Ishikawa (cell line): ENCODE measurements around the gene NOL9.

Experiments
- CEBPB ChIP-seq: IDR thresholded peaks from 2 replicates; pipeline ENCODE4 v1.6.1; 2012
- CREB1 ChIP-seq: IDR thresholded peaks from 2 replicates; pipeline ENCODE4 v1.6.1; 2012; ENCODE audit warnings: low read depth
- EGR1 ChIP-seq: IDR thresholded peaks from 2 replicates; pipeline ENCODE4 v1.6.1; 2012
- EP300 ChIP-seq: IDR thresholded peaks from 2 replicates; pipeline ENCODE4 v1.6.1; 2012; ENCODE audit warnings: borderline replicate concordance
- FOXM1 ChIP-seq: IDR thresholded peaks from 2 replicates; pipeline ENCODE4 v1.6.1; 2012; ENCODE audit warnings: low read depth, borderline replicate concordance
- MAX ChIP-seq: IDR thresholded peaks from 2 replicates; pipeline ENCODE4 v1.6.1; 2012
- NFIC ChIP-seq: IDR thresholded peaks from 2 replicates; pipeline ENCODE4 v1.6.1; 2012
- RAD21 ChIP-seq: IDR thresholded peaks from 2 replicates; pipeline ENCODE4 v1.6.1; 2012; ENCODE audit warnings: low read depth
- TAF1 ChIP-seq: IDR thresholded peaks from 2 replicates; pipeline ENCODE4 v1.6.1; 2012; ENCODE audit warnings: low read depth, mild to moderate bottlenecking
- TCF12 ChIP-seq: IDR thresholded peaks from 2 replicates; pipeline ENCODE4 v1.6.1; 2012; ENCODE audit warnings: low read depth
- TEAD4 ChIP-seq: IDR thresholded peaks from 2 replicates; pipeline ENCODE4 v1.6.1; 2012
- USF1 ChIP-seq: IDR thresholded peaks from 2 replicates; pipeline ENCODE4 v1.6.1; 2012
- YY1 ChIP-seq: IDR thresholded peaks from 2 replicates; pipeline ENCODE4 v1.6.1; 2012; ENCODE audit warnings: low read depth
- ZBTB7A ChIP-seq: IDR thresholded peaks from 2 replicates; pipeline ENCODE4 v1.6.1; 2012; ENCODE audit warnings: low read depth
- TF ChIP-seq, protein P1 (sequence below): IDR thresholded peaks from 2 replicates; pipeline ENCODE4 v1.6.1; 2012; ENCODE audit warnings: low read depth, mild to moderate bottlenecking

NOL9 gene

GRCh38 chr1:6526316-6526715 lies 28.0 kb downstream of the NOL9 start:
- no peak for TF ChIP-seq TAF1
- no peak for TF ChIP-seq CREB1
- no peak for TF ChIP-seq TCF12
- no peak for TF ChIP-seq FOXM1
- no peak for TF ChIP-seq MAX
- TF ChIP-seq NFIC = no peak
- no peak for TF ChIP-seq RAD21

GRCh38 chr1:6523566-6523965 lies 30.7 kb downstream of the NOL9 start:
- TF ChIP-seq USF1 (peak; percentile 71), CEBPB (no peak), EGR1 (no peak), CREB1 (no peak), YY1 (no peak), RAD21 (peak; percentile 63), TEAD4 (peak; percentile 58; the same call in 1 of the 2 replicates), ZBTB7A (no peak)
- TF ChIP-seq, protein P1, sequence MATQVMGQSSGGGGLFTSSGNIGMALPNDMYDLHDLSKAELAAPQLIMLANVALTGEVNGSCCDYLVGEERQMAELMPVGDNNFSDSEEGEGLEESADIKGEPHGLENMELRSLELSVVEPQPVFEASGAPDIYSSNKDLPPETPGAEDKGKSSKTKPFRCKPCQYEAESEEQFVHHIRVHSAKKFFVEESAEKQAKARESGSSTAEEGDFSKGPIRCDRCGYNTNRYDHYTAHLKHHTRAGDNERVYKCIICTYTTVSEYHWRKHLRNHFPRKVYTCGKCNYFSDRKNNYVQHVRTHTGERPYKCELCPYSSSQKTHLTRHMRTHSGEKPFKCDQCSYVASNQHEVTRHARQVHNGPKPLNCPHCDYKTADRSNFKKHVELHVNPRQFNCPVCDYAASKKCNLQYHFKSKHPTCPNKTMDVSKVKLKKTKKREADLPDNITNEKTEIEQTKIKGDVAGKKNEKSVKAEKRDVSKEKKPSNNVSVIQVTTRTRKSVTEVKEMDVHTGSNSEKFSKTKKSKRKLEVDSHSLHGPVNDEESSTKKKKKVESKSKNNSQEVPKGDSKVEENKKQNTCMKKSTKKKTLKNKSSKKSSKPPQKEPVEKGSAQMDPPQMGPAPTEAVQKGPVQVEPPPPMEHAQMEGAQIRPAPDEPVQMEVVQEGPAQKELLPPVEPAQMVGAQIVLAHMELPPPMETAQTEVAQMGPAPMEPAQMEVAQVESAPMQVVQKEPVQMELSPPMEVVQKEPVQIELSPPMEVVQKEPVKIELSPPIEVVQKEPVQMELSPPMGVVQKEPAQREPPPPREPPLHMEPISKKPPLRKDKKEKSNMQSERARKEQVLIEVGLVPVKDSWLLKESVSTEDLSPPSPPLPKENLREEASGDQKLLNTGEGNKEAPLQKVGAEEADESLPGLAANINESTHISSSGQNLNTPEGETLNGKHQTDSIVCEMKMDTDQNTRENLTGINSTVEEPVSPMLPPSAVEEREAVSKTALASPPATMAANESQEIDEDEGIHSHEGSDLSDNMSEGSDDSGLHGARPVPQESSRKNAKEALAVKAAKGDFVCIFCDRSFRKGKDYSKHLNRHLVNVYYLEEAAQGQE = no peak

DNA sequence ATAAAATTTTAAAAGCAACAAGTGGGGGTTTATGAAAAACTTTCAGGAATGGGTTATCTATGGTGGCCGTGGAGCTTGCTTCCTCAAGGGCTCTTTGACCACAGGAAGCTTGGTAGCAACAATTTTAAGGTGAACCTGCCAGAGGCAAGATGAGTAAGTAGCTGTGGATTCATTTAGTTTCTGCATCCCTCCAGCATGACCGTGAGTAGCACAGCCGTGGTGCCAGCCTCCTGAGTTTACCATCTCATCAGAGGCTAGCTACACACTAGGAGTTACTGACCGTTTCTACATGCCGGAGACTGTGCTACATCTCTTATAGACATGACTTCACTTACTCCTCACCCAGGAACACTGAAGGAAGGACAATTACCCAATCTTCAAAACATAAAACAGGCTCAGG lies 32.8 kb downstream of the NOL9 start:
- TF ChIP-seq CREB1 = no peak
- TF ChIP-seq FOXM1 = no peak
- TF ChIP-seq USF1 = no peak
- TF ChIP-seq EGR1 = no peak
- no peak for TF ChIP-seq TEAD4
- no peak for TF ChIP-seq TAF1
- TF ChIP-seq, protein P1 = no peak
- TF ChIP-seq RAD21 = no peak
- no peak for TF ChIP-seq TCF12

- TF ChIP-seq USF1 = no peak
- no peak for TF ChIP-seq TCF12
- no peak for TF ChIP-seq CREB1
- TF ChIP-seq, protein P1 = no peak
- no peak for TF ChIP-seq NFIC
- TF ChIP-seq TAF1 = no peak
- no peak for TF ChIP-seq ZBTB7A
- TF ChIP-seq FOXM1 = no peak
- no peak for TF ChIP-seq CEBPB
- no peak for TF ChIP-seq EP300
- TF ChIP-seq YY1 = no peak
- no peak for TF ChIP-seq RAD21
- TF ChIP-seq EGR1 = no peak
These were observed 34.2 kb downstream of the NOL9 start for GRCh38 chr1:6519935-6520671.
